Measurements from ENCODE around the gene RAB9A. TPM values are rescaled to one million over a fixed set of nuclear protein-coding genes. Genes with fewer than 3 reads are reported as not detected.
"Not testable (repeated sequence)": the region's sequence is repeated elsewhere in the genome, so short reads cannot be mapped to it uniquely, and the experiment has no call there.

Gene RAB9A
- total and polyA plus RNA-seq, 4 donors = 21.2 to 38.4 (median 22.8) TPM

DNA sequence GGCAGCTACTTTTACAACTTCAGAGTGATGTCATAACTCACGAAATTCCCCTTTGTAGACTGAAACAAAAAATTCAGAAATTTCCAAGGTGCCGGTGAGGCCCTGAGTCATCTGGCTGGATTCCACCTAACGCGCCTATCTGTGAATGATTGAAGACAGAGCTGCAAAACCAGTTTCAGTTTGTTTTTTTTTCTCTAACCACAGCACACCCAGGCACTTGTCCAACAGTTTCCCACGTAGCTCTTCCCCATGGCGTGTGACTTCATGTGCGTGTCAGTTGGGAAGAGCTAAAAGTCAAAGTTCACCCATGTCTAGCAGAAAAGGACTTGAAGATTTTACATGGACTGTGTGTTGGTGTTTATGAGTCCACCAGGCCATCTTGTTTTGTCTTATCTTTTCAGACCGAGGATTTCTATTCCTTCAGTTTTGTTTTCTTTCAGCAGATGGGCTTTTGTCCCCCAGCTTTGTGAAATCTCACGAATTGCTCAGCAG lies 19.6 kb upstream of the RAB9A start:
- peak overlapping the region in 1 of 2 donors; percentile 45 for H3K27ac ChIP-seq (ENCODE audit: low read depth in 1 of 2, low read length in 1 of 2)
- H3K4me3 ChIP-seq = no peak overlapping the region
- H3K4me1 ChIP-seq (ENCODE audit: control insufficient read depth in 5 of 5, insufficient read depth in 5 of 5, low read length in 5 of 5) = peaks cover 0 to 5% (median 0%) of the 10 kb centered on the region in 5 donors
- ATAC-seq (ENCODE audit: insufficient read depth, low FRiP score) = peak; percentile 34
- peaks cover 2 to 27% (median 17%) of the 10 kb centered on the region in 3 donors for H3K27me3 ChIP-seq (ENCODE audit: control insufficient read depth in 3 of 3, insufficient read depth in 3 of 3, low read length in 2 of 3)
- DNase-seq = peak; percentile 53 to 83 (median 57)
- TF ChIP-seq, protein P1, sequence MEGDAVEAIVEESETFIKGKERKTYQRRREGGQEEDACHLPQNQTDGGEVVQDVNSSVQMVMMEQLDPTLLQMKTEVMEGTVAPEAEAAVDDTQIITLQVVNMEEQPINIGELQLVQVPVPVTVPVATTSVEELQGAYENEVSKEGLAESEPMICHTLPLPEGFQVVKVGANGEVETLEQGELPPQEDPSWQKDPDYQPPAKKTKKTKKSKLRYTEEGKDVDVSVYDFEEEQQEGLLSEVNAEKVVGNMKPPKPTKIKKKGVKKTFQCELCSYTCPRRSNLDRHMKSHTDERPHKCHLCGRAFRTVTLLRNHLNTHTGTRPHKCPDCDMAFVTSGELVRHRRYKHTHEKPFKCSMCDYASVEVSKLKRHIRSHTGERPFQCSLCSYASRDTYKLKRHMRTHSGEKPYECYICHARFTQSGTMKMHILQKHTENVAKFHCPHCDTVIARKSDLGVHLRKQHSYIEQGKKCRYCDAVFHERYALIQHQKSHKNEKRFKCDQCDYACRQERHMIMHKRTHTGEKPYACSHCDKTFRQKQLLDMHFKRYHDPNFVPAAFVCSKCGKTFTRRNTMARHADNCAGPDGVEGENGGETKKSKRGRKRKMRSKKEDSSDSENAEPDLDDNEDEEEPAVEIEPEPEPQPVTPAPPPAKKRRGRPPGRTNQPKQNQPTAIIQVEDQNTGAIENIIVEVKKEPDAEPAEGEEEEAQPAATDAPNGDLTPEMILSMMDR (IDR thresholded peaks at IDR 0.05; ENCODE audit: control extremely low read depth, extremely low read depth) = no peak
- 22 to 35% methylated on average over 9 of the region's 9 CpGs for WGBS, 2 donors
- H3K36me3 ChIP-seq (ENCODE audit: control insufficient read depth in 4 of 4, insufficient read depth in 4 of 4, low read length in 4 of 4) = peaks cover 0 to 4% (median 0%) of the 10 kb centered on the region in 4 donors
- H3K9me3 ChIP-seq (ENCODE audit: control insufficient read depth in 4 of 4, insufficient read depth in 3 of 4, low read length in 3 of 4) = peaks cover 0 to 1% (median 0%) of the 10 kb centered on the region in 4 donors
- no peak overlapping the region for H3K9ac ChIP-seq (ENCODE audit: insufficient read depth in 1 of 2, low read length in 2 of 2)

DNA sequence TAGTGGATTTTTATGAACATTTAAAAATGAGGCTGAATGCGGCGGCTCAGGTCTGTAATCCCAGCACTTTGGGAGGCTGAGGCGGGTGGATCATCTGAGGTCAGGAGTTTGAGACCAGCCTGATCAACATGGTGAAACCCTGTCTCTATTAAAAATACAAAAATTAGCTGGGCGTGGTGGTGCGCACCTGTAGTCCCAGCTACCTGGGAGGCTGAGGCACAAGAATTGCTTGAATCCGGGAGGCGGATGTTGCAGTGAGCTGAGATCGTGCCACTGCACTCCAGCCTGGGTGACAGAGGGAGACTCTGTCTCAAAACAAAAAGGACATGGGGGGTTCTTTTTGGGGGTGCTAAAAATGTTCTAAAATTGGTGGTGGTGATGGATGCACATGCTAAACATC lies 19.2 kb upstream of the RAB9A start:
- ATAC-seq (ENCODE audit: insufficient read depth, low FRiP score); H3K4me1 ChIP-seq (ENCODE audit: control insufficient read depth in 5 of 5, insufficient read depth in 5 of 5, low read length in 5 of 5); H3K4me3 ChIP-seq; DNase-seq; H3K9ac ChIP-seq (ENCODE audit: insufficient read depth in 1 of 2, low read length in 2 of 2); H3K36me3 ChIP-seq (ENCODE audit: control insufficient read depth in 4 of 4, insufficient read depth in 4 of 4, low read length in 4 of 4); H3K9me3 ChIP-seq (ENCODE audit: control insufficient read depth in 4 of 4, insufficient read depth in 3 of 4, low read length in 3 of 4): not testable (repeated sequence)
- H3K27me3 ChIP-seq (ENCODE audit: control insufficient read depth in 3 of 3, insufficient read depth in 3 of 3, low read length in 2 of 3) = peaks cover 2 to 24% (median 12%) of the 10 kb centered on the region in 3 donors
- H3K27ac ChIP-seq (ENCODE audit: low read depth in 1 of 2, low read length in 1 of 2) = peak overlapping the region in 1 of 2 donors; percentile 45
- 94 to 97% methylated on average over 8 of the region's 8 CpGs for WGBS, 2 donors

DNA sequence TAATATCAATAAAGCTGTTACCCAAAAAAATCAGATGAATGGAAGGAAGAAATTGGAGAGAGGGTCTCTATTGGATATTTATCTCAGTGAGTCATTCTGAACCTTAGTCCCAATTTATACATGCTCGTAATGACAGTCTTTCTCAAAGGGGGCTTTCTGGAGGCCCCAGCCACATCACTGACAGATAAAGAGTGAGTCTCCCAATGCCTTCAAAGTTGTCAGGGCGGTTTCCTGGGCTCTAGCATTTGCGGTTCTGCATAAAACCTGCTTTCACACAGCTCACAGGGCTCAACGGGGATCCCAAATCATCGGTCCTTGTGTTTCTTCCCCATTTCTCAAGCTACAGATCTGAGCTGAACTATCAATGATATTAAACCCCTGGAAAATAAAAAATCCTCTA lies 18.7 kb upstream of the RAB9A start:
- WGBS, 2 donors = 81 to 94% methylated on average over 5 of the region's 5 CpGs
- TF ChIP-seq, protein P1 (IDR thresholded peaks at IDR 0.05; ENCODE audit: control extremely low read depth, extremely low read depth) = no peak
- no peak for ATAC-seq (ENCODE audit: insufficient read depth, low FRiP score)

DNA sequence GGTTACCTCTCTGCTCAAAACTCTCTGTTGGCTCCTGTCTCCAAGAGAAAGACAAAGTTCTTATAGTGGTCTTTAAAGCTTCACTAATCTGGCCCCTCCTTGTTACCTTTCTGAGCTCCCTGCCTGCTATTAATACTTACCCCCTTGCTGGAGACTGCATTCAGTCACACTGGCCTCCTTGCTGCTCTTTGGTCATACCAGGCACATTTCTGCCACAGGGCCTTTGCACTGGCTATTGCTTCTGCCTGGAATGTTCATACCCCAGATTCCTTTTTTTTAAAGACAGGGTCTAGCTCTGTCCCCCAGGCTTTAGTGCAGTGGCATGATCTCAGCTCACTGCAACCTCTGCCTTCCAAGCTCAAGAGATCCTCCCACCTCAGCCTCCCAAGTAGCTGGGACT lies 15.9 kb upstream of the RAB9A start:
- Histone ChIP-seq H3K4me3 (no peak overlapping the region), H3K4me1 (ENCODE audit: control insufficient read depth in 5 of 5, insufficient read depth in 5 of 5, low read length in 5 of 5) (no peaks in the 10 kb centered on the region), H3K36me3 (ENCODE audit: control insufficient read depth in 4 of 4, insufficient read depth in 4 of 4, low read length in 4 of 4) (peaks cover 0 to 4% (median 0%) of the 10 kb centered on the region in 4 donors), H3K27me3 (ENCODE audit: control insufficient read depth in 3 of 3, insufficient read depth in 3 of 3, low read length in 2 of 3) (peaks cover 0 to 29% (median 5%) of the 10 kb centered on the region in 3 donors), H3K9me3 (ENCODE audit: control insufficient read depth in 4 of 4, insufficient read depth in 3 of 4, low read length in 3 of 4) (peaks cover 0 to 1% (median 0%) of the 10 kb centered on the region in 4 donors), H3K9ac (ENCODE audit: insufficient read depth in 1 of 2, low read length in 2 of 2) (no peak overlapping the region), H3K27ac (ENCODE audit: low read depth in 1 of 2, low read length in 1 of 2) (no peak overlapping the region)
- no peak for ATAC-seq (ENCODE audit: insufficient read depth, low FRiP score)
- no peak for DNase-seq
- TF ChIP-seq, protein P1 (IDR thresholded peaks at IDR 0.05; ENCODE audit: control extremely low read depth, extremely low read depth) = no peak

More for the DNA sequence above, 18.7 kb upstream of the RAB9A start:
- H3K27me3 ChIP-seq (ENCODE audit: control insufficient read depth in 3 of 3, insufficient read depth in 3 of 3, low read length in 2 of 3) = peaks cover 2 to 24% (median 9%) of the 10 kb centered on the region in 3 donors
- DNase-seq = no peak
- peaks cover 0 to 4% (median 0%) of the 10 kb centered on the region in 4 donors for H3K36me3 ChIP-seq (ENCODE audit: control insufficient read depth in 4 of 4, insufficient read depth in 4 of 4, low read length in 4 of 4)
- no peak overlapping the region for H3K4me3 ChIP-seq
- no peaks in the 10 kb centered on the region for H3K4me1 ChIP-seq (ENCODE audit: control insufficient read depth in 5 of 5, insufficient read depth in 5 of 5, low read length in 5 of 5)
- H3K9me3 ChIP-seq (ENCODE audit: control insufficient read depth in 4 of 4, insufficient read depth in 3 of 4, low read length in 3 of 4) = peaks cover 0 to 1% (median 0%) of the 10 kb centered on the region in 4 donors
- H3K9ac ChIP-seq (ENCODE audit: insufficient read depth in 1 of 2, low read length in 2 of 2) = no peak overlapping the region
- H3K27ac ChIP-seq (ENCODE audit: low read depth in 1 of 2, low read length in 1 of 2) = no peak overlapping the region
